ENCODE data around the gene OR10H1. TPM values are rescaled to one million over a fixed set of nuclear protein-coding genes. Genes with fewer than 3 reads are reported as not detected.
"Not testable (repeated sequence)": the region's sequence is repeated elsewhere in the genome, so short reads cannot be mapped to it uniquely, and the experiment has no call there.

Gene OR10H1
- total RNA-seq, 1 experiment from 2014 or later = not detected

DNA sequence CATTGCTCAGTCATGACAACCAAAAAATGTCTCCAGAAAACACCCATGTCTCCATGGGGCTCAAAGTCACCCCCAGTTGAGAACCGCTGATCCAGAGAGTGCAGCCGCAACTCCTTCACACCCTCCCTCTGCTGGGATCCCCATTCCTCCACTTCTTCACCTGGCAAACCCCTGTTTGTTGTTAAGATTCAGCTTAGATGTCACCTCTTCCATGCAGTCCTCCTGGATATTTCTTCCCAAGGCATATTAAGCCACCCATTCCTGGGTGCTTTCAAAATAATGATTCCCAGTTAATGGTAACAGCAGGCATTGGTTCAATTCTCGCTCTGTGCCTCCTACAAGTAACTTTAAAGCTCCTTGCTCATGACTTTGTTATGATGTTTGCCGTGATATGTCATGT lies 4.0 kb downstream of the OR10H1 start:
- Mint-ChIP-seq H3K27ac (ENCODE audit: unreplicated experiment) (no peak overlapping the region), H3K36me3 (ENCODE audit: insufficient read depth, unreplicated experiment) (no peaks in the 10 kb centered on the region), H3K27me3 (ENCODE audit: insufficient read depth, unreplicated experiment) (peaks cover 7% of the 10 kb centered on the region), H3K9me3 (ENCODE audit: unreplicated experiment) (no peaks in the 10 kb centered on the region), H3K4me3 (ENCODE audit: unreplicated experiment) (no peak overlapping the region), H3K4me1 (ENCODE audit: low read depth, unreplicated experiment) (no peaks in the 10 kb centered on the region)
- H3K27me3 ChIP-seq (replicated peaks; ENCODE audit: control insufficient read depth, insufficient read depth, low read length) = no peaks in the 10 kb centered on the region
- BruUV-seq (replicated peaks) = no TSS peak
- H3K9me3 ChIP-seq = no peaks in the 10 kb centered on the region
- intact Hi-C loops (cut with micrococcal nuclease; ENCODE audit: unreplicated experiment) = loop anchor here (5.0 kb wide), 1 partner anchor 231 kb away; no protein-coding TSS in a partner anchor
- POLR2A ChIA-PET = no interaction called here
- no peak for DNase-seq
- H3K4me1 ChIP-seq = 0 out of 2 replicates have a peak, but pooled peaks cover 4% of the 10 kb centered on the region
- no peaks in the 10 kb centered on the region for H3K36me3 ChIP-seq (ENCODE audit: control insufficient read depth, insufficient read depth, low read length)
- TF ChIP-seq, protein P1, sequence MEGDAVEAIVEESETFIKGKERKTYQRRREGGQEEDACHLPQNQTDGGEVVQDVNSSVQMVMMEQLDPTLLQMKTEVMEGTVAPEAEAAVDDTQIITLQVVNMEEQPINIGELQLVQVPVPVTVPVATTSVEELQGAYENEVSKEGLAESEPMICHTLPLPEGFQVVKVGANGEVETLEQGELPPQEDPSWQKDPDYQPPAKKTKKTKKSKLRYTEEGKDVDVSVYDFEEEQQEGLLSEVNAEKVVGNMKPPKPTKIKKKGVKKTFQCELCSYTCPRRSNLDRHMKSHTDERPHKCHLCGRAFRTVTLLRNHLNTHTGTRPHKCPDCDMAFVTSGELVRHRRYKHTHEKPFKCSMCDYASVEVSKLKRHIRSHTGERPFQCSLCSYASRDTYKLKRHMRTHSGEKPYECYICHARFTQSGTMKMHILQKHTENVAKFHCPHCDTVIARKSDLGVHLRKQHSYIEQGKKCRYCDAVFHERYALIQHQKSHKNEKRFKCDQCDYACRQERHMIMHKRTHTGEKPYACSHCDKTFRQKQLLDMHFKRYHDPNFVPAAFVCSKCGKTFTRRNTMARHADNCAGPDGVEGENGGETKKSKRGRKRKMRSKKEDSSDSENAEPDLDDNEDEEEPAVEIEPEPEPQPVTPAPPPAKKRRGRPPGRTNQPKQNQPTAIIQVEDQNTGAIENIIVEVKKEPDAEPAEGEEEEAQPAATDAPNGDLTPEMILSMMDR (IDR thresholded peaks at IDR 0.05; ENCODE audit: insufficient read depth in 1 of 2, low read depth in 1 of 2, low read length in 1 of 2, severe bottlenecking in 1 of 2, unreplicated experiment in 1 of 2) = no peak
- CTCF ChIA-PET = interaction anchor here (0.6 to 1.2 kb wide), 3 partner anchors 58 to 385 kb away, joined by 3 to 6 read pairs (median 4); no protein-coding TSS in a partner anchor
- H3K4me3 ChIP-seq (ENCODE audit: low read depth, low read length) = no peak overlapping the region

DNA sequence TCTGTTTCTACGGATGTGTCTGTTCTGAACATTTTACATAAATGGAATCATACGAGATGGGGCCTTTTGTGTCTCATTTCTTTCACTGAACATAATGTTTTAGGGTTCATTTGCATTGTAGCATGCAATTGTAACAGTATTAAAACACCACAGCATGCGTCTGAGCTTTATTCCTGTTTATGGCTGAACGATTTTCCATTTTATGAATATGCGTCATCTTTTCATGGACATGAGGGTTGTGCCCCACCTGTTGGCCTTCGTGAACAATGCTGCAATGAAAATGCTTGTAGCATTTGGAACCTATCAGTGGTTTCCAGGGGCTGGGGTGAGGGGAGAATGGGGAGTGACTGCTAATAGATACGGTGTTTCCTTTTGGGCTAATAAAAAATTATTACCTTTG lies 5.1 kb downstream of the OR10H1 start:
- peak in 1 of 2 experiments; percentile 12 for DNase-seq
- Histone ChIP-seq H3K4me3 (ENCODE audit: low read depth, low read length) (no peak overlapping the region), H3K9me3 (no peaks in the 10 kb centered on the region), H3K4me1 (0 out of 2 replicates have a peak, but pooled peaks cover 4% of the 10 kb centered on the region), H3K36me3 (ENCODE audit: control insufficient read depth, insufficient read depth, low read length) (no peaks in the 10 kb centered on the region), H3K27me3 (replicated peaks; ENCODE audit: control insufficient read depth, insufficient read depth, low read length) (no peaks in the 10 kb centered on the region)
- no peaks in the 10 kb centered on the region for H3K36me3 Mint-ChIP-seq (ENCODE audit: insufficient read depth, unreplicated experiment)
- no TSS peak for BruUV-seq (replicated peaks)
- H3K4me1 Mint-ChIP-seq (ENCODE audit: low read depth, unreplicated experiment) = no peaks in the 10 kb centered on the region
- TF ChIP-seq, protein P1 (IDR thresholded peaks at IDR 0.05; ENCODE audit: insufficient read depth in 1 of 2, low read depth in 1 of 2, low read length in 1 of 2, severe bottlenecking in 1 of 2, unreplicated experiment in 1 of 2) = peak; percentile 40 to 66
- ChIA-PET POLR2A (no interaction called here), CTCF (interaction anchor here (0.7 to 1.0 kb wide), 3 partner anchors 26 to 215 kb away, joined by 3 to 5 read pairs (median 4); no protein-coding TSS in a partner anchor)
- peaks cover 7% of the 10 kb centered on the region for H3K27me3 Mint-ChIP-seq (ENCODE audit: insufficient read depth, unreplicated experiment)
- no peak overlapping the region for H3K4me3 Mint-ChIP-seq (ENCODE audit: unreplicated experiment)
- intact Hi-C loops (cut with micrococcal nuclease; ENCODE audit: unreplicated experiment) = loop anchor here (1.0 to 5.0 kb wide), 2 partner anchors 181 to 232 kb away; no protein-coding TSS in a partner anchor
- H3K27ac Mint-ChIP-seq (ENCODE audit: unreplicated experiment) = no peak overlapping the region
- H3K9me3 Mint-ChIP-seq (ENCODE audit: unreplicated experiment) = no peaks in the 10 kb centered on the region

DNA sequence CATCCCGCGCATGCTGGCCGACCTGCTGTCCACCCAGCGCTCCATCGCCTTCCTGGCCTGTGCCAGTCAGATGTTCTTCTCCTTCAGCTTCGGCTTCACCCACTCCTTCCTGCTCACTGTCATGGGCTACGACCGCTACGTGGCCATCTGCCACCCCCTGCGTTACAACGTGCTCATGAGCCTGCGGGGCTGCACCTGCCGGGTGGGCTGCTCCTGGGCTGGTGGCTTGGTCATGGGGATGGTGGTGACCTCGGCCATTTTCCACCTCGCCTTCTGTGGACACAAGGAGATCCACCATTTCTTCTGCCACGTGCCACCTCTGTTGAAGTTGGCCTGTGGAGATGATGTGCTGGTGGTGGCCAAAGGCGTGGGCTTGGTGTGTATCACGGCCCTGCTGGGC lies 21.2 kb downstream of the OR10H1 start:
- POLR2A ChIA-PET; H3K9me3 Mint-ChIP-seq (ENCODE audit: unreplicated experiment); H3K27me3 ChIP-seq (replicated peaks; ENCODE audit: control insufficient read depth, insufficient read depth, low read length); BruUV-seq (replicated peaks); H3K4me1 ChIP-seq; H3K27ac Mint-ChIP-seq (ENCODE audit: unreplicated experiment); CTCF ChIA-PET; DNase-seq; intact Hi-C loops (cut with micrococcal nuclease; ENCODE audit: unreplicated experiment); H3K36me3 ChIP-seq (ENCODE audit: control insufficient read depth, insufficient read depth, low read length); H3K4me1 Mint-ChIP-seq (ENCODE audit: low read depth, unreplicated experiment); H3K9me3 ChIP-seq; H3K4me3 Mint-ChIP-seq (ENCODE audit: unreplicated experiment); H3K4me3 ChIP-seq (ENCODE audit: low read depth, low read length); H3K36me3 Mint-ChIP-seq (ENCODE audit: insufficient read depth, unreplicated experiment): not testable (repeated sequence)
- H3K27me3 Mint-ChIP-seq (ENCODE audit: insufficient read depth, unreplicated experiment) = peaks cover 14% of the 10 kb centered on the region

DNA sequence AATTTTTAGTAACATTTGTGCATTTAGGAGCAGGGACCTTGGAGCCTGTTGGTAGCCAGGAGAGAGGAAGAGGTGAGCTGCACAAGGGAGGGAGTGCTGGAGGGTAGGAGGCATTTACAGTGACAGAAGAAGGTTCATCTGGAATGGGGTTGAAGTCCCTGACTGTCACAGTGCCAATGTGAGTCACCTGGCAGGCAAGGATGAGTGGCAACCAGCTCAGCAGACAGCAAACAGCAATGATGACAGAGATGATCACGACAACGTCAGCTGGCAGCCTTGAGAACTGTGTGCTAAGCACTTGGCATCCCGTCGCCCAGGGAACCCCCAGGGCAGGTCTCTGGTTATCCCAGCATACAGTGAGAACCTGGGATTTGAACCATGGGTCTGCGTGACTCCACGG lies 25.4 kb downstream of the OR10H1 start:
- no peak for DNase-seq
- Histone ChIP-seq H3K36me3 (ENCODE audit: control insufficient read depth, insufficient read depth, low read length) (no peaks in the 10 kb centered on the region), H3K9me3 (no peaks in the 10 kb centered on the region), H3K4me3 (ENCODE audit: low read depth, low read length) (no peak overlapping the region), H3K4me1 (peaks cover 6% of the 10 kb centered on the region), H3K27me3 (replicated peaks; ENCODE audit: control insufficient read depth, insufficient read depth, low read length) (no peaks in the 10 kb centered on the region)
- TF ChIP-seq, protein P1 (IDR thresholded peaks at IDR 0.05; ENCODE audit: insufficient read depth in 1 of 2, low read depth in 1 of 2, low read length in 1 of 2, severe bottlenecking in 1 of 2, unreplicated experiment in 1 of 2) = no peak
- BruUV-seq (replicated peaks) = no TSS peak
- ChIA-PET CTCF (no interaction called here), POLR2A (no interaction called here)
- no peak overlapping the region for H3K4me3 Mint-ChIP-seq (ENCODE audit: unreplicated experiment)
- H3K4me1 Mint-ChIP-seq (ENCODE audit: low read depth, unreplicated experiment) = no peaks in the 10 kb centered on the region
- no peaks in the 10 kb centered on the region for H3K9me3 Mint-ChIP-seq (ENCODE audit: unreplicated experiment)
- H3K36me3 Mint-ChIP-seq (ENCODE audit: insufficient read depth, unreplicated experiment) = no peaks in the 10 kb centered on the region
- peaks cover 6% of the 10 kb centered on the region for H3K27me3 Mint-ChIP-seq (ENCODE audit: insufficient read depth, unreplicated experiment)
- intact Hi-C loops (cut with micrococcal nuclease; ENCODE audit: unreplicated experiment) = no loop called here
- no peak overlapping the region for H3K27ac Mint-ChIP-seq (ENCODE audit: unreplicated experiment)
